NCI-H1048 (cell line): ENCODE results near the gene CDH5.

ENCODE experiments used
- DNase-seq: peaks from one replicate; lab custom pipeline; 2025; lab: John Stamatoyannopoulos, UW

CDH5 gene

GRCh38 chr16:66391726-66392670 lies 25.5 kb downstream of the CDH5 start:
- DNase-seq: no peak

DNA sequence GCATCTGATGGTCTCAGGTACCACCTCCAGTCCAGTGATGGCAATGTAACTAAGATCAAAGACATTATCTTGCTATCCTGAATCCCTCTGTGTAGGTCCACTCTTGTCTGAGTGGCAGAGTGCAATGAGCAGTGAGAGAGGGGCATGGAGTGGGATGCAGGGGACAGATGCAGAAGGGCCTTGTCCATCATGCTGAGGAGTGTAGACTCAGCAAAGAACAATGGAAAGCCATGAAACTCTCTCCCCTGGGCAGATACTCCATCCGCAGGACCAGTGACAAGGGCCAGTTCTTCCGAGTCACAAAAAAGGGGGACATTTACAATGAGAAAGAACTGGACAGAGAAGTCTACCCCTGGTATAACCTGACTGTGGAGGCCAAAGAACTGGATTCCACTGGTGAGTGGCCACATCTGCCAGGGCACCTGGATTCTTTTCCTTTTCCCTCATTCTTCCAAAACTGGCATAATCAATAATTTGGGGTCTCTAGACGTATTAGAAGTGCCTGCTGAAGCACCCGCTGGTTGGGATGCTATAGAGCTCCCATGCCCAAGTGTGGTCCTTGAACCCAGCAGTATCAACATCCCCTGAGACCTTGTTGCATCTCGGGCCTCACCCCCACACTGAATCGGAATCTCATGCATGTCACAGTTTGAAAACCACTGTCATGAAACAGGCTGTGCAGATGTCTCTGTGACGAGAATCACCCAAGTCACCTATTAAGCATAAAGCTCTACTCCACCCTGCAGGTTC lies 29.5 kb downstream of the CDH5 start:
- no peak for DNase-seq

- DNase-seq: no peak
Observed at GRCh38 chr16:66397736-66398433, 31.4 kb downstream of the CDH5 start.

- no peak for DNase-seq
Observed at GRCh38 chr16:66399031-66399430, 32.5 kb downstream of the CDH5 start.

- no peak for DNase-seq
Observed at GRCh38 chr16:66399930-66400329, 33.4 kb downstream of the CDH5 start.

DNA sequence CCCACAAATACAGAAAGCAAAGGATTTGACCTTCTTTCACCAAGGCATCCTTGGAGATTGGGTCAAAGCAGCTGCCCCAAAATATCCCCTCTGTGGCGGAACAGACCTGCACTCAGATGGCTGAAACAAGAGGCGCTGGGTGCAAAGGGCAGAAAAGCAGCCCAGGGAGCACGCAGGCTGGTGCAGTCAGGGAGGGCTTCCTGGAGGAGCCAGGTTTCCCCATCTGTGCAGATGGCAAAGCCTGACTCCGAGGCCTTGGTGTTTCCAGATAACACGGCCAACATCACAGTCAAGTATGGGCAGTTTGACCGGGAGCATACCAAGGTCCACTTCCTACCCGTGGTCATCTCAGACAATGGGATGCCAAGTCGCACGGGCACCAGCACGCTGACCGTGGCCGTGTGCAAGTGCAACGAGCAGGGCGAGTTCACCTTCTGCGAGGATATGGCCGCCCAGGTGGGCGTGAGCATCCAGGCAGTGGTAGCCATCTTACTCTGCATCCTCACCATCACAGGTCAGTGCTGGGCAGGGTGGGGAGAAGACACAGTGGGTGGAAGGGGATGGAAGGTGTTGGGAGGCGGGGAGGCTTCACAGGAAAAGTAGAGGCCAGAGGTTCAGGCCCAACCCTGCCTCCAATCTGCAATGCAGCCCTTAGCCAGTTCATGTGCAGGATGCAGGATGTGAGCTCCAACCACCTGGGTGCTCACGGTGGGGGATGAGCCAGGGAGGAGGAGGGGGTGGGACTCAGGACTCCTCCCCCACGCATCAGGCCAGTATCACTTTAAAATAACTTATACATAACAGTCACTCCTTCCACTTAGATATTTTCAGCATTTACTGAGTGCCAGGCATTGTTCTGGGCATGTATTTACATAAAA lies 34.3 kb downstream of the CDH5 start:
- no peak for DNase-seq

- no peak for DNase-seq
Observed at GRCh38 chr16:66401610-66402009, 35.1 kb downstream of the CDH5 start.

DNA sequence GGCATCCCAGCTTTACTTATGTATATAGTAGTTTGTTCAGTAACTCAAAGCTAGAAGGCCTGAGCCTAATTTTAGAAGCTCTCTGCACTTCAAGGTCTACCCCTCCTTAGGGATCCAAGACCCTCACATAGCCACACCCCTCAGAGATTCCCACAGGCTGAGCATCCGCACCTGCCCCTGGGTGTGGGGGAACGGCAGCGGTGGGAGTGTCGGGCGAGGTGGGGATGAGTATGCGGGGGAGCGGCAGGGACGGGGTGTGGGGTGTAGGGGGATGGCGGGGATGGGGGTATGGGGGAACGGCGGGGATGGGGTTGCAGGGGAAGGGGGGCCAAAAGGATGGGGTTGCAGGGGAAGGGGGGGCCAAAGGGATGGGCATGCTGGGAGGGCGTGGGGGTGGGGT lies 35.7 kb downstream of the CDH5 start:
- no peak for DNase-seq

GRCh38 chr16:66402591-66403230 lies 36.2 kb downstream of the CDH5 start:
- no peak for DNase-seq

DNA sequence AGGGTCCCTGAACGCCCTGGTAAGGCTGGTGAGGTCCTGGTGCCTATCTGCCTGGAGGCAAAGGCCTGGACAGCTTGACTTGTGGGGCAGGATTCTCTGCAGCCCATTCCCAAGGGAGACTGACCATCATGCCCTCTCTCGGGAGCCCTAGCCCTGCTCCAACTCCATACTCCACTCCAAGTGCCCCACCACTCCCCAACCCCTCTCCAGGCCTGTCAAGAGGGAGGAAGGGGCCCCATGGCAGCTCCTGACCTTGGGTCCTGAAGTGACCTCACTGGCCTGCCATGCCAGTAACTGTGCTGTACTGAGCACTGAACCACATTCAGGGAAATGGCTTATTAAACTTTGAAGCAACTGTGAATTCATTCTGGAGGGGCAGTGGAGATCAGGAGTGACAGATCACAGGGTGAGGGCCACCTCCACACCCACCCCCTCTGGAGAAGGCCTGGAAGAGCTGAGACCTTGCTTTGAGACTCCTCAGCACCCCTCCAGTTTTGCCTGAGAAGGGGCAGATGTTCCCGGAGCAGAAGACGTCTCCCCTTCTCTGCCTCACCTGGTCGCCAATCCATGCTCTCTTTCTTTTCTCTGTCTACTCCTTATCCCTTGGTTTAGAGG lies 37.1 kb downstream of the CDH5 start:
- DNase-seq: no peak

DNA sequence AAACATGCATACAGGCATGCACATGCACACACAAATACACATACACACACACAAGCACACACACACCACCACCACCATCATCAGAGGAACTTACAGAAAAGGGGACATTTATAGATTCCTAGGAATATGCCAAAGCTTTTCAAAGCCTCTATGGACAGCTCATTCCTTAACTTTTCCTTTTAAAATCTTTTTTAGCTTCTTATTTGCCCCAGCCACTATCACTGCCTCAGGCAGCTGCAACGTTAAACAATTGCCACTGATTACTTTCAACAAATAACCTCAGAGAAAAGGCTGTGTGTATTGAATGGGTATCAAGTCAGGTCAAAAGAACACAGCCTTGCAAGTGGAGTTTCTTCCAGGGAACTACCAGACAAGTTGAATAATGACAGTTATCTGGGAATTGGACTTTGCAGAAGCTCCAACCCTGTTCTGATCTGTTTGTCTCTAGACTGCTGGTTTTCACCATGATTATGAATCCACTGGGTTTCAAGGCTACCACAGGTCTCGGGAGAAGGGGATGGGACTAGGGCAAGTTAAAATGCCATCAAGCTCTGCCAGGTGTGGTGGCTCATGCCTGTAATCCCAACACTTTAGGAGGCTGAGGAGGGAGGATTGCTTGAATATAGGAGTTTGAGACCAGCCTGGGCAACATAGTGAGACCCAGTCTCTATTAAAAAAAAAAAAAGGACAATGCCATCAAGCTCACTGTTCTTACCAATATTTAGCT lies 38.7 kb downstream of the CDH5 start:
- DNase-seq: no peak

- no peak for DNase-seq
Observed at GRCh38 chr16:66406534-66407221, 40.2 kb downstream of the CDH5 start.

DNA sequence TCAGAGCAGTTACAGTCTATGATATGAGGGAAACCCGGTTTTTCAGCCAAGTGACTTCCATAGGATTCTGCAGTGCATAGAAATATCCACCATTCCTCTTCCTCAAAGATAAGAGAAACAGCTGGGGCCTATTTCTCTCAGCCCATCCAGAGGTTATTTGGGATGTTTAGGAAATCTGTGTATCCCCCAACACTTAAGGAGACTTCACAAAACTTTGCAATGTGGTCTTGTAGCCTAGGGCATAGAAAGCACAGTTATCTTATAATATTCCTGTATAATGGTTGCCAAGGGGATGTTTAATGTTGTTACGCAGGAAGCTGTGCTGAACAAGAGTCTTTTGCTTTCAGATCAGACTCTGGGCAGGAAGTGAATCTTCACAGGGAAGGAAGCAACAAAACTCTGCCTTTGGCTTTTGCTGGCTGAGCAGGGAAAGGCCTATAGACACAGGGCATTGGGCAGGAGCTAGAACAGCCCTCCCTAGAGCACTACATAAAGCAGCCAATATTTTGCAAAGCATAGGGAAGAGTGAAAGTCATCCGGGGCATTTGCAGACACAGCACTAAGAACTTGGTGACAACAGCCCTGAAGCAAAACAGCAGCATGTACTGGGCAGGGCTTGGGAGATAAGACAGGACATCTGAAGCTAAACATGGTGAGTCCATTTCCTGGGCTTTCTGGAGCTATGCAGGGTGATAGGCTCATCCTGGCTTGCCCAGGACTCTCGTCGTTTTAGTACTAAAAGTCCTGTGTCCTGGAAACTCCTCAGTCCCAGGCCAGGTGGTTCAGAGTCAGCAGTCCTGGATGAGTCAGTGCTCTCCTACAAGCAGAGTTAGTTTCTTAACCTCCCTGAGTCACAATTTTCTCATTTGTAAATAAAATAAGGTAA lies 41.9 kb downstream of the CDH5 start:
- DNase-seq: no peak

DNA sequence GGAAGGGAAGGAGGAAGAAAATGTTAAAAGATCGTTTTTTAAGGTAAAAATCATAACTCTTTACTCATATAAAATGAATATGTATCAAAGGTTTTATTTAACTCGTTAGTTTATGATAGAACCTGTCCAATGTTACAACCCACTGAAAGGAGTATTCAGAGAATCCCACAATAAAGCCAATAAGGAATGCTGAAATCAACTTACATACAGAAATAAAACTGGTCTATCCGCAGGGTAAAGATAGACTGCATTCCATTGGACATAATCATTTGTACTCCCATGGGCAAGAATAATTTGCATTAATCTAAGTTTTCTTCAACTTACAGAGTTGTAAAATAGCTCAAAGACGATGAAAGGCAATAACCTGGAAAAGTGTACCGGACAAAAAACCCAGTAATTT lies 42.7 kb downstream of the CDH5 start:
- no peak for DNase-seq

- no peak for DNase-seq
Observed at GRCh38 chr16:66412182-66412581, 45.7 kb downstream of the CDH5 start.

GRCh38 chr16:66414891-66415290 lies 48.4 kb downstream of the CDH5 start:
- DNase-seq: no peak

DNA sequence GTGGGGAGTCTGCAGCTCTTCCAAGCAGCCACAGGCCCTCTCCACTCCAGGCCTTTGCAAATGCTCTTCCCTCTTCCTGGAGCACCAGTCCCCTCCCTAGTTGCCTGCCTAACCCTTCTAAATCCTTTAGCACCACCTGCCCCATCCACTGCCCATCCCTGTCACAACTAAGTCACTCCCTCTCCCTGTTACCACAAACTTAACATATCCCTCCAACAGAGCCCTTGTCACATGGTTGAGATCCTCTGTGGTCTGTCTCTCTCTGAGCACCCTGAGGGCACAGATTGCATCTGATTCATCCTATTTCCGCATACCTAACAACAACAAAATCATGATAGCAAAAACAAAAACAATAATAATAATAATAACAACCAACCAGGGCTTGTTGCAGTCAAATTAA lies 49.6 kb downstream of the CDH5 start:
- DNase-seq: no peak

- DNase-seq: no peak
Observed at GRCh38 chr16:66416939-66417700, 50.6 kb downstream of the CDH5 start.
